SK-N-SH treated with all-trans-retinoic acid at 6 μM for 48 hours (cell line): ENCODE data around the gene FAM20B.

Experiments used
- ATAC-seq: fragments of 200-7000 bp; cut with Tn5 transposase; 3 replicates; pipeline ENCODE4 v1.9.1; 2020; ENCODE audit warnings: mild to moderate bottlenecking, moderate library complexity
- ARNTL ChIP-seq: fragments of 450-650 bp; formaldehyde crosslinking; IDR thresholded peaks from 2 replicates; pipeline ENCODE4 v1.5.0; 2020; ENCODE audit warnings: low read depth, mild to moderate bottlenecking, moderate library complexity, borderline replicate concordance
- BACH2 ChIP-seq: fragments of 250-450 bp; sonication (Bioruptor Pico); IDR thresholded peaks from 2 replicates; pipeline ENCODE4 v1.9.0; 2021; ENCODE audit warnings: mild to moderate bottlenecking, borderline replicate concordance
- ESRRG ChIP-seq: fragments of 250-450 bp; sonication (Bioruptor Pico); IDR thresholded peaks from 2 replicates; pipeline ENCODE4 v1.6.1; 2021; ENCODE audit warnings: mild to moderate bottlenecking
- GLIS3 ChIP-seq: fragments of 250-450 bp; sonication (Bioruptor Pico); IDR thresholded peaks from 2 replicates; pipeline ENCODE4 v1.5.0; 2020; ENCODE audit warnings: mild to moderate bottlenecking, moderate library complexity
- ISL1 ChIP-seq: fragments of 250-450 bp; sonication (Bioruptor Pico); IDR thresholded peaks from 2 replicates; pipeline ENCODE4 v2.1.2; 2022; ENCODE audit warnings: mild to moderate bottlenecking, moderate library complexity
- PPARA ChIP-seq: fragments of 250-450 bp; sonication (Bioruptor Pico); IDR thresholded peaks from 2 replicates; pipeline ENCODE4 v1.5.0; 2020; ENCODE audit warnings: mild to moderate bottlenecking, borderline replicate concordance
- SNAI2 ChIP-seq: fragments of 250-450 bp; sonication (Bioruptor Pico); IDR thresholded peaks from 2 replicates; pipeline ENCODE4 v1.5.0; 2020; ENCODE audit warnings: mild to moderate bottlenecking, moderate library complexity
- TCF4 ChIP-seq: fragments of 250-450 bp; sonication (Bioruptor Pico); IDR thresholded peaks from 2 replicates; pipeline ENCODE4 v1.8.0; 2021; ENCODE audit warnings: mild to moderate bottlenecking, moderate library complexity, borderline replicate concordance
- ZC3H10 ChIP-seq: fragments of 250-450 bp; sonication (Bioruptor Pico); IDR thresholded peaks from 2 replicates; pipeline ENCODE4 v1.5.1; 2021; ENCODE audit warnings: mild to moderate bottlenecking, moderate library complexity
- ZFP3 ChIP-seq: fragments of 250-450 bp; sonication (Bioruptor Pico); IDR thresholded peaks from 2 replicates; pipeline ENCODE4 v1.5.0; 2020; ENCODE audit warnings: mild to moderate bottlenecking, moderate library complexity
- ZNF70 ChIP-seq: fragments of 450-650 bp; formaldehyde crosslinking; IDR thresholded peaks from 2 replicates; pipeline ENCODE4 v1.5.0; 2020; ENCODE audit warnings: mild to moderate bottlenecking, moderate library complexity
- ZNF8 ChIP-seq: fragments of 450-650 bp; formaldehyde crosslinking; IDR thresholded peaks from 2 replicates; pipeline ENCODE4 v1.5.0; 2020; ENCODE audit warnings: mild to moderate bottlenecking, moderate library complexity
- TF ChIP-seq, protein P1 (sequence below): fragments of 250-450 bp; sonication (Bioruptor Pico); IDR thresholded peaks from 2 replicates; pipeline ENCODE4 v1.5.0; 2020; ENCODE audit warnings: mild to moderate bottlenecking, moderate library complexity
- TF ChIP-seq, protein P2 (sequence below): fragments of 250-450 bp; sonication (Bioruptor Pico); IDR thresholded peaks from 2 replicates; pipeline ENCODE4 v1.8.0; 2020; ENCODE audit warnings: mild to moderate bottlenecking, moderate library complexity, borderline replicate concordance
- TF ChIP-seq, protein P3 (sequence below): fragments of 250-450 bp; sonication (Bioruptor Pico); IDR thresholded peaks from 2 replicates; pipeline ENCODE4 v1.8.0; 2021; ENCODE audit warnings: low read depth, mild to moderate bottlenecking, moderate library complexity, borderline replicate concordance
- TF ChIP-seq, protein P4 (sequence below): fragments of 250-450 bp; sonication (Bioruptor Pico); IDR thresholded peaks from 2 replicates; pipeline ENCODE4 v1.5.1; 2020; ENCODE audit warnings: low read depth, mild to moderate bottlenecking, moderate library complexity
- TF ChIP-seq, protein P5 (sequence below): fragments of 250-450 bp; sonication (Bioruptor Pico); IDR thresholded peaks from 2 replicates; pipeline ENCODE4 v1.5.1; 2021; ENCODE audit warnings: mild to moderate bottlenecking, moderate library complexity

FAM20B gene

DNA sequence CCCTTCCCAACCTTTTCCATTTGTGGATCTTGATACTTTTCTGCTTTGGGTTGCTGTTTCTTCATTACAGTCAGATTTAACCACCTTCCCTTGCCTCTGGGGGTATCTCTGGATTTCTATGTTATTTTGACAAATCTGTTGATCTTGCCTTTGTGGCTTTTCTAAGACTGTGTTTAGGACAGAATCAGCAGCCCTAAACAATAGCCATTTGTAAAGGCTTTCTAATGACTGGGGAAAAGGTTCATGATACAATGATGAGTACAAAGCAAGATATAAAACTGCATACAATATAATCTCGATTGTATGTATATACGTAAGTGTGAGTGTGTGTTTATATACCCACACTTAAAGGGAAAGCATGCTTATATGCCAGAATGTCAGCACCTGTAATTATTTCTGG lies 27.8 kb downstream of the FAM20B start:
- TF ChIP-seq, protein P1, sequence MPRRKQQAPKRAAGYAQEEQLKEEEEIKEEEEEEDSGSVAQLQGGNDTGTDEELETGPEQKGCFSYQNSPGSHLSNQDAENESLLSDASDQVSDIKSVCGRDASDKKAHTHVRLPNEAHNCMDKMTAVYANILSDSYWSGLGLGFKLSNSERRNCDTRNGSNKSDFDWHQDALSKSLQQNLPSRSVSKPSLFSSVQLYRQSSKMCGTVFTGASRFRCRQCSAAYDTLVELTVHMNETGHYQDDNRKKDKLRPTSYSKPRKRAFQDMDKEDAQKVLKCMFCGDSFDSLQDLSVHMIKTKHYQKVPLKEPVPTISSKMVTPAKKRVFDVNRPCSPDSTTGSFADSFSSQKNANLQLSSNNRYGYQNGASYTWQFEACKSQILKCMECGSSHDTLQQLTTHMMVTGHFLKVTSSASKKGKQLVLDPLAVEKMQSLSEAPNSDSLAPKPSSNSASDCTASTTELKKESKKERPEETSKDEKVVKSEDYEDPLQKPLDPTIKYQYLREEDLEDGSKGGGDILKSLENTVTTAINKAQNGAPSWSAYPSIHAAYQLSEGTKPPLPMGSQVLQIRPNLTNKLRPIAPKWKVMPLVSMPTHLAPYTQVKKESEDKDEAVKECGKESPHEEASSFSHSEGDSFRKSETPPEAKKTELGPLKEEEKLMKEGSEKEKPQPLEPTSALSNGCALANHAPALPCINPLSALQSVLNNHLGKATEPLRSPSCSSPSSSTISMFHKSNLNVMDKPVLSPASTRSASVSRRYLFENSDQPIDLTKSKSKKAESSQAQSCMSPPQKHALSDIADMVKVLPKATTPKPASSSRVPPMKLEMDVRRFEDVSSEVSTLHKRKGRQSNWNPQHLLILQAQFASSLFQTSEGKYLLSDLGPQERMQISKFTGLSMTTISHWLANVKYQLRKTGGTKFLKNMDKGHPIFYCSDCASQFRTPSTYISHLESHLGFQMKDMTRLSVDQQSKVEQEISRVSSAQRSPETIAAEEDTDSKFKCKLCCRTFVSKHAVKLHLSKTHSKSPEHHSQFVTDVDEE (CRISPR knock-in tag) = no peak
- TF ChIP-seq ZFP3 (CRISPR knock-in tag) (no peak), ISL1 (CRISPR knock-in tag) (no peak), PPARA (CRISPR knock-in tag) (no peak), ZNF70 (CRISPR knock-in tag) (no peak), ZC3H10 (CRISPR knock-in tag) (no peak), ZNF8 (CRISPR knock-in tag) (no peak), TCF4 (CRISPR knock-in tag) (no peak), ARNTL (CRISPR knock-in tag) (no peak)
- TF ChIP-seq, protein P2, sequence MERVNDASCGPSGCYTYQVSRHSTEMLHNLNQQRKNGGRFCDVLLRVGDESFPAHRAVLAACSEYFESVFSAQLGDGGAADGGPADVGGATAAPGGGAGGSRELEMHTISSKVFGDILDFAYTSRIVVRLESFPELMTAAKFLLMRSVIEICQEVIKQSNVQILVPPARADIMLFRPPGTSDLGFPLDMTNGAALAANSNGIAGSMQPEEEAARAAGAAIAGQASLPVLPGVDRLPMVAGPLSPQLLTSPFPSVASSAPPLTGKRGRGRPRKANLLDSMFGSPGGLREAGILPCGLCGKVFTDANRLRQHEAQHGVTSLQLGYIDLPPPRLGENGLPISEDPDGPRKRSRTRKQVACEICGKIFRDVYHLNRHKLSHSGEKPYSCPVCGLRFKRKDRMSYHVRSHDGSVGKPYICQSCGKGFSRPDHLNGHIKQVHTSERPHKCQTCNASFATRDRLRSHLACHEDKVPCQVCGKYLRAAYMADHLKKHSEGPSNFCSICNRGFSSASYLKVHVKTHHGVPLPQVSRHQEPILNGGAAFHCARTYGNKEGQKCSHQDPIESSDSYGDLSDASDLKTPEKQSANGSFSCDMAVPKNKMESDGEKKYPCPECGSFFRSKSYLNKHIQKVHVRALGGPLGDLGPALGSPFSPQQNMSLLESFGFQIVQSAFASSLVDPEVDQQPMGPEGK (CRISPR knock-in tag) = no peak
- TF ChIP-seq, protein P3, sequence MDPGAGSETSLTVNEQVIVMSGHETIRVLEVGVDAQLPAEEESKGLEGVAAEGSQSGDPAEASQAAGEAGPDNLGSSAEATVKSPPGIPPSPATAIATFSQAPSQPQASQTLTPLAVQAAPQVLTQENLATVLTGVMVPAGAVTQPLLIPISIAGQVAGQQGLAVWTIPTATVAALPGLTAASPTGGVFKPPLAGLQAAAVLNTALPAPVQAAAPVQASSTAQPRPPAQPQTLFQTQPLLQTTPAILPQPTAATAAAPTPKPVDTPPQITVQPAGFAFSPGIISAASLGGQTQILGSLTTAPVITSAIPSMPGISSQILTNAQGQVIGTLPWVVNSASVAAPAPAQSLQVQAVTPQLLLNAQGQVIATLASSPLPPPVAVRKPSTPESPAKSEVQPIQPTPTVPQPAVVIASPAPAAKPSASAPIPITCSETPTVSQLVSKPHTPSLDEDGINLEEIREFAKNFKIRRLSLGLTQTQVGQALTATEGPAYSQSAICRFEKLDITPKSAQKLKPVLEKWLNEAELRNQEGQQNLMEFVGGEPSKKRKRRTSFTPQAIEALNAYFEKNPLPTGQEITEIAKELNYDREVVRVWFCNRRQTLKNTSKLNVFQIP (CRISPR knock-in tag) = no peak
- TF ChIP-seq, protein P4, sequence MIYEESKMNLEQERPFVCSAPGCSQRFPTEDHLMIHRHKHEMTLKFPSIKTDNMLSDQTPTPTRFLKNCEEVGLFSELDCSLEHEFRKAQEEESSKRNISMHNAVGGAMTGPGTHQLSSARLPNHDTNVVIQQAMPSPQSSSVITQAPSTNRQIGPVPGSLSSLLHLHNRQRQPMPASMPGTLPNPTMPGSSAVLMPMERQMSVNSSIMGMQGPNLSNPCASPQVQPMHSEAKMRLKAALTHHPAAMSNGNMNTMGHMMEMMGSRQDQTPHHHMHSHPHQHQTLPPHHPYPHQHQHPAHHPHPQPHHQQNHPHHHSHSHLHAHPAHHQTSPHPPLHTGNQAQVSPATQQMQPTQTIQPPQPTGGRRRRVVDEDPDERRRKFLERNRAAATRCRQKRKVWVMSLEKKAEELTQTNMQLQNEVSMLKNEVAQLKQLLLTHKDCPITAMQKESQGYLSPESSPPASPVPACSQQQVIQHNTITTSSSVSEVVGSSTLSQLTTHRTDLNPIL (CRISPR knock-in tag) = no peak
- no peak for ATAC-seq

DNA sequence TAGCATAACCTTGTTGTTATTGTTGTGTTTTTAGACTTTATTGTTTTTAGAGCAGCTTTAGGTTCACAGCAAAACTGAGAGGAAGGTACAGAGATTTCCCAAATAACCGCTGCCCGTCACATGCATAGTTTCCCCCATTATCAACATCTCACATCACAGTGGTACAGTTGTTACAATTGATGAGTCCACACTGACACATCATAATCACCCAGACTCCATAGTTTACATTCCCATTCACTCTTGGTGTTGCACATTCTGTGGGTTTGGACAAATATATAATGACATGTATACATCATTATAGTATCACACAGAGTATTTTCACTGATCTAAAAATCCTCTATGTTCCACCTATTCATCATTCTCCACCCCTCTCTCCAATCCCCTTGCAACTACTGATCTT lies 30.2 kb downstream of the FAM20B start:
- TF ChIP-seq GLIS3 (CRISPR knock-in tag) (no peak), ZNF70 (CRISPR knock-in tag) (no peak), ZNF8 (CRISPR knock-in tag) (no peak)
- TF ChIP-seq, protein P5, sequence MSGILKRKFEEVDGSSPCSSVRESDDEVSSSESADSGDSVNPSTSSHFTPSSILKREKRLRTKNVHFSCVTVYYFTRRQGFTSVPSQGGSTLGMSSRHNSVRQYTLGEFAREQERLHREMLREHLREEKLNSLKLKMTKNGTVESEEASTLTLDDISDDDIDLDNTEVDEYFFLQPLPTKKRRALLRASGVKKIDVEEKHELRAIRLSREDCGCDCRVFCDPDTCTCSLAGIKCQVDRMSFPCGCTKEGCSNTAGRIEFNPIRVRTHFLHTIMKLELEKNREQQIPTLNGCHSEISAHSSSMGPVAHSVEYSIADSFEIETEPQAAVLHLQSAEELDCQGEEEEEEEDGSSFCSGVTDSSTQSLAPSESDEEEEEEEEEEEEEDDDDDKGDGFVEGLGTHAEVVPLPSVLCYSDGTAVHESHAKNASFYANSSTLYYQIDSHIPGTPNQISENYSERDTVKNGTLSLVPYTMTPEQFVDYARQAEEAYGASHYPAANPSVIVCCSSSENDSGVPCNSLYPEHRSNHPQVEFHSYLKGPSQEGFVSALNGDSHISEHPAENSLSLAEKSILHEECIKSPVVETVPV (CRISPR knock-in tag) = no peak
- TF ChIP-seq, all 23 proteins: peak for 0
- ATAC-seq = no peak

DNA sequence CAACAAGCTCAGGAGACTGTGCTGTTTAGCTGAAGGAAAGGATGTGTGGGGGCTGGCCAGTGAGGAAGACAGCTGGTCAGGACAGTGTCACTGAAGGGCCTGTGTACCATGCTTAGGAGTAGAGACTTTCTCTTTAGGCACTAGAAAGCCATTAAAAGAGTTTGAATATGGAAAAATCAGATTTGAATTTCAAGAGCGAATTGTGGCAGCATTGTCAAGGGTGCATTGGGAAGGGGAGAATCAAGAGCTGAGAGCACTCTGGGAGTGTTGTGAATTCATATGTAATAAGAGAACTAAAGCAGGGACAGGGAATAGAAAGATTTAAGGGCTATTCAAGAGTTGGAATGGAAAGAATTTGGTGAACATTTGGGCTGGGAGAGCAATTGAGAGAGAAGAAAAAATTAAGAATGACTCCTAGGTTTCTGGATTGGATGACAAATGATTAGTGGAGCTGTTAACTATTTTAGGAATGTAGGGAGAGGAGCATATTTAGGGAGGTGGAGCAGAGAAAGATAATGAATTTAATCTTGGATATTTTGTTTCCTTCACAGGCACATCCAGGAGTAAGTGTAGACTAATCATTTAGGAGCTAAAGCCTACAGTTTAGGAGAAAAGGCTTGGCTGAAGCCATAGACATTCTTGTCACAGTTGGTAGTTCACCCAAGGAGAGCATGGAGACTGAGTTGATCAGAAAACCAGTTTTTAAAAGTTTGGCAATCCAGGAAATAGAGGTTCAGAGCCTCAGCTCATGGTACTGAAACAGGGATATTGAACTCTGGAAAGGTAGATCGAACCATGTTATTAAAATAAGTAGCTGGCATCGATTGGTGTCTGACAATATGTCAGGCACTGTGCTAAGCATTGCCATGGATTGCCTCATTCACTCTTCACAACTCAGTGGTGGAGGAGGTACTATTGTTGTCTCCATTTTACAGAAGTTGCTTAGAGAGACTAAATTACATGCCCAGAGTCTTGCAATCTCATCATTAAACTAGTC lies 33.1 kb downstream of the FAM20B start:
- peak; percentile 85 for ATAC-seq
- TF ChIP-seq BACH2 (no peak), ARNTL (CRISPR knock-in tag) (no peak), ZNF8 (CRISPR knock-in tag) (no peak), ESRRG (no peak), ZC3H10 (CRISPR knock-in tag) (no peak), SNAI2 (CRISPR knock-in tag) (no peak)
- TF ChIP-seq, protein P3 (CRISPR knock-in tag) = no peak
- TF ChIP-seq, protein P5 (CRISPR knock-in tag) = no peak
- TF ChIP-seq, all 23 proteins: peak for 0
